Measurements from ENCODE around the gene XDH. TPM values are rescaled to one million over a fixed set of nuclear protein-coding genes. Genes with fewer than 3 reads are reported as not detected.

XDH gene
- total and polyA plus RNA-seq, 2 donors (not counting 1 experiment from before 2014, with no cell fraction given): 0.50 to 0.59 TPM

- no peaks in the 10 kb centered on the region for H3K36me3 ChIP-seq (ENCODE audit: control insufficient read depth, insufficient read depth, low read length)
- no peak overlapping the region for H3K4me2 ChIP-seq (ENCODE audit: extremely low read depth, insufficient read depth, low read length)
- no peak overlapping the region for H2AFZ ChIP-seq (ENCODE audit: low read length)
- DNase-seq (ENCODE audit: low read depth in 2 of 2): no peak
- no peaks in the 10 kb centered on the region for H4K20me1 ChIP-seq (ENCODE audit: control insufficient read depth, extremely low read depth, insufficient read depth, low read length)
- no peaks in the 10 kb centered on the region for H3K9me3 ChIP-seq (ENCODE audit: control insufficient read depth, insufficient read depth, low read depth, low read length)
- no peak overlapping the region for H3K27ac ChIP-seq (ENCODE audit: insufficient read depth, low read length)
- TF ChIP-seq CTCF (conservative IDR thresholded peaks at IDR 0.05 in 1 of 2, IDR thresholded peaks at IDR 0.05 in 1 of 2; ENCODE audit: low read depth in 1 of 2, low read length in 2 of 2) (no peak), EZH2 (IDR thresholded peaks at IDR 0.05; ENCODE audit: low read length, missing control alignments) (no peak)
- no peak overlapping the region for H3K4me3 ChIP-seq (replicated peaks in 1 of 4; ENCODE audit: control extremely low read depth in 1 of 4, insufficient read depth in 1 of 4, low read depth in 3 of 4, low read length in 4 of 4)
- no peaks in the 10 kb centered on the region for H3K79me2 ChIP-seq (ENCODE audit: control insufficient read depth, insufficient read depth, low read length)
- H3K4me1 ChIP-seq (ENCODE audit: control insufficient read depth, extremely low read depth, insufficient read depth, low read length): peaks cover 3% of the 10 kb centered on the region
- no peaks in the 10 kb centered on the region for H3K27me3 ChIP-seq (ENCODE audit: control insufficient read depth, insufficient read depth, low read length)
- H3K9ac ChIP-seq (ENCODE audit: insufficient read depth, low read length): no peak overlapping the region
Measured at GRCh38 chr2:31331156-31331555, 83.4 kb downstream of the XDH start.

GRCh38 chr2:31329081-31329625 is 85.4 kb downstream of the XDH start:
- no peak overlapping the region for H3K27ac ChIP-seq (ENCODE audit: insufficient read depth, low read length)
- no peak for DNase-seq (ENCODE audit: low read depth in 2 of 2)
- no peak overlapping the region for H3K4me2 ChIP-seq (ENCODE audit: extremely low read depth, insufficient read depth, low read length)
- no peaks in the 10 kb centered on the region for H4K20me1 ChIP-seq (ENCODE audit: control insufficient read depth, extremely low read depth, insufficient read depth, low read length)
- H3K36me3 ChIP-seq (ENCODE audit: control insufficient read depth, insufficient read depth, low read length): no peaks in the 10 kb centered on the region
- no peak for TF ChIP-seq CTCF (conservative IDR thresholded peaks at IDR 0.05 in 1 of 2, IDR thresholded peaks at IDR 0.05 in 1 of 2; ENCODE audit: low read depth in 1 of 2, low read length in 2 of 2)
- TF ChIP-seq EZH2 (IDR thresholded peaks at IDR 0.05; ENCODE audit: low read length, missing control alignments): no peak
- H3K4me1 ChIP-seq (ENCODE audit: control insufficient read depth, extremely low read depth, insufficient read depth, low read length): peaks cover 2% of the 10 kb centered on the region
- H3K4me3 ChIP-seq (replicated peaks in 1 of 4; ENCODE audit: control extremely low read depth in 1 of 4, insufficient read depth in 1 of 4, low read depth in 3 of 4, low read length in 4 of 4): no peak overlapping the region
- H2AFZ ChIP-seq (ENCODE audit: low read length): no peak overlapping the region
- no peak overlapping the region for H3K9ac ChIP-seq (ENCODE audit: insufficient read depth, low read length)
- H3K79me2 ChIP-seq (ENCODE audit: control insufficient read depth, insufficient read depth, low read length): no peaks in the 10 kb centered on the region
- no peaks in the 10 kb centered on the region for H3K27me3 ChIP-seq (ENCODE audit: control insufficient read depth, insufficient read depth, low read length)
- no peaks in the 10 kb centered on the region for H3K9me3 ChIP-seq (ENCODE audit: control insufficient read depth, insufficient read depth, low read depth, low read length)

- no peaks in the 10 kb centered on the region for H3K9me3 ChIP-seq (ENCODE audit: control insufficient read depth, insufficient read depth, low read depth, low read length)
- H3K9ac ChIP-seq (ENCODE audit: insufficient read depth, low read length): no peak overlapping the region
- H3K4me2 ChIP-seq (ENCODE audit: extremely low read depth, insufficient read depth, low read length): no peak overlapping the region
- no peak for TF ChIP-seq CTCF (conservative IDR thresholded peaks at IDR 0.05 in 1 of 2, IDR thresholded peaks at IDR 0.05 in 1 of 2; ENCODE audit: low read depth in 1 of 2, low read length in 2 of 2)
- TF ChIP-seq EZH2 (IDR thresholded peaks at IDR 0.05; ENCODE audit: low read length, missing control alignments): no peak
- H3K27me3 ChIP-seq (ENCODE audit: control insufficient read depth, insufficient read depth, low read length): no peaks in the 10 kb centered on the region
- H3K4me1 ChIP-seq (ENCODE audit: control insufficient read depth, extremely low read depth, insufficient read depth, low read length): peaks cover 2% of the 10 kb centered on the region
- H3K4me3 ChIP-seq (replicated peaks in 1 of 4; ENCODE audit: control extremely low read depth in 1 of 4, insufficient read depth in 1 of 4, low read depth in 3 of 4, low read length in 4 of 4): no peak overlapping the region
- H2AFZ ChIP-seq (ENCODE audit: low read length): no peak overlapping the region
- H3K27ac ChIP-seq (ENCODE audit: insufficient read depth, low read length): no peak overlapping the region
- H3K79me2 ChIP-seq (ENCODE audit: control insufficient read depth, insufficient read depth, low read length): no peaks in the 10 kb centered on the region
- H4K20me1 ChIP-seq (ENCODE audit: control insufficient read depth, extremely low read depth, insufficient read depth, low read length): no peaks in the 10 kb centered on the region
- DNase-seq (ENCODE audit: low read depth in 2 of 2): no peak
- H3K36me3 ChIP-seq (ENCODE audit: control insufficient read depth, insufficient read depth, low read length): no peaks in the 10 kb centered on the region
Measured at GRCh38 chr2:31328026-31328425, 86.5 kb downstream of the XDH start.
